HG03039 (cell line): ENCODE results near the gene IFNA13.

ENCODE experiments used
- ATAC-seq: cut with Tn5 transposase; IDR thresholded peaks from one replicate; pipeline ENCODE4 v1.9.1; 2021; ENCODE audit warnings: mild to moderate bottlenecking, moderate library complexity; ENCODE audit not compliant: unreplicated experiment

Gene IFNA13

GRCh38 chr9:21362287-21362686, 5.6 kb downstream of the IFNA13 start:
- ATAC-seq: no peak

- peak; percentile 95 for ATAC-seq
These were observed 10.1 kb downstream of the IFNA13 start for GRCh38 chr9:21357479-21358460.

GRCh38 chr9:21350787-21351186, 17.1 kb downstream of the IFNA13 start, which contains the start of gene IFNA6:
TSS of gene IFNA6 (minus strand) at chr9:21350887. CDS start at chr9:21350887, 0 bp downstream.
- no peak for ATAC-seq

- no peak for ATAC-seq
These were observed 19.4 kb downstream of the IFNA13 start for GRCh38 chr9:21348430-21348970.

- no peak for ATAC-seq
These were observed 27.1 kb downstream of the IFNA13 start for GRCh38 chr9:21340735-21341134.

GRCh38 chr9:21336457-21336856, 31.4 kb downstream of the IFNA13 start:
- ATAC-seq: no peak

GRCh38 chr9:21334701-21335632, 32.9 kb downstream of the IFNA13 start, which contains the start of gene KLHL9:
TSS of gene KLHL9 (minus strand) at chr9:21335404. CDS start at chr9:21334859, 545 bp downstream.
- ATAC-seq: peak; percentile 86

- ATAC-seq: no peak
These were observed 34.6 kb downstream of the IFNA13 start for GRCh38 chr9:21333226-21333625.

- ATAC-seq: no peak
These were observed 36.0 kb downstream of the IFNA13 start for GRCh38 chr9:21331676-21332402.

- ATAC-seq: peak; percentile 66
These were observed 41.2 kb downstream of the IFNA13 start for GRCh38 chr9:21326526-21327139.

- ATAC-seq: no peak
These were observed 43.8 kb downstream of the IFNA13 start for GRCh38 chr9:21324047-21324446.

- no peak for ATAC-seq
These were observed 44.9 kb downstream of the IFNA13 start for GRCh38 chr9:21322911-21323461.

- no peak for ATAC-seq
These were observed 47.4 kb downstream of the IFNA13 start for GRCh38 chr9:21320465-21320864.

- no peak for ATAC-seq
These were observed 49.6 kb downstream of the IFNA13 start for GRCh38 chr9:21317956-21318923.
